ENCODE data around the gene DDRGK1. TPM values are rescaled to one million over a fixed set of nuclear protein-coding genes. Genes with fewer than 3 reads are reported as not detected.

DDRGK1 gene
- total RNA-seq, 1 donor from 2014 or later = 61.4 TPM

DNA sequence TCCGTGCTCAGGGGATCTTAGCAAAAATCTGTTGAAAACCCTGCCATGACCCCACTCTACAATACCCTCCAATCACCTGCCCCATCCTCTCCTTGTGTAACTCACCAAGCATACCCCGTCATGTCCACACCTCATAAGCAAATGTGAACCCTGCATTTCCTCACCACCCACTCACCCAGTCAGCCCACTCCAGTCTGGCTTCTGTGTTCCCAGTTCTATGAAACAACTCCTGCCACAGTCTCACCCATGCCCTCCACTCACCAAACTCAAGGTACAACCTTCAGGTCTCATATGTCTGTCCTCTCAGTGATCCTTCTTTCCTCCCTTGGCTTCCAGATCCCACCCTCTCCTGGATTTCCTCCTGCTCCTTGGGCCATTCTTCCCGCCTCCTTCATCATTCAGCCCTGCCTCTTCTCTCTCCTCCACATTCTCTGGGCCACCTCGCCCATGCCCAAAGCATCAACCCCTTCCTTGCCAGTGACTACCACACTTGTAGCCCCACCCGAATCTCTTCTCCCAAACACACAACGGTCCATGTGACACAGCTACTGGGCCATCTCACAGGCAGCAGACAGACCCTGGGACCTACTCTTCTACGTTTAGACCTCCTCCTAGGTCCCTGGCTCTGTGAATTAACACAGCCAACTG, 8.8 kb downstream of the DDRGK1 start:
- DNase-seq (ENCODE audit: extremely low spot score in 2 of 2) = no peak
- intact Hi-C loops (cut with DNase I) = no loop called here
- Histone ChIP-seq H3K4me3 (no peak overlapping the region), H3K36me3 (peaks cover 0 to 88% of the 10 kb centered on the region in 2 donors), H3K27me3 (no peaks in the 10 kb centered on the region), H3K4me1 (no peaks in the 10 kb centered on the region), H3K9me3 (no peaks in the 10 kb centered on the region), H3K27ac (no peak overlapping the region)
- TF ChIP-seq, protein P1, sequence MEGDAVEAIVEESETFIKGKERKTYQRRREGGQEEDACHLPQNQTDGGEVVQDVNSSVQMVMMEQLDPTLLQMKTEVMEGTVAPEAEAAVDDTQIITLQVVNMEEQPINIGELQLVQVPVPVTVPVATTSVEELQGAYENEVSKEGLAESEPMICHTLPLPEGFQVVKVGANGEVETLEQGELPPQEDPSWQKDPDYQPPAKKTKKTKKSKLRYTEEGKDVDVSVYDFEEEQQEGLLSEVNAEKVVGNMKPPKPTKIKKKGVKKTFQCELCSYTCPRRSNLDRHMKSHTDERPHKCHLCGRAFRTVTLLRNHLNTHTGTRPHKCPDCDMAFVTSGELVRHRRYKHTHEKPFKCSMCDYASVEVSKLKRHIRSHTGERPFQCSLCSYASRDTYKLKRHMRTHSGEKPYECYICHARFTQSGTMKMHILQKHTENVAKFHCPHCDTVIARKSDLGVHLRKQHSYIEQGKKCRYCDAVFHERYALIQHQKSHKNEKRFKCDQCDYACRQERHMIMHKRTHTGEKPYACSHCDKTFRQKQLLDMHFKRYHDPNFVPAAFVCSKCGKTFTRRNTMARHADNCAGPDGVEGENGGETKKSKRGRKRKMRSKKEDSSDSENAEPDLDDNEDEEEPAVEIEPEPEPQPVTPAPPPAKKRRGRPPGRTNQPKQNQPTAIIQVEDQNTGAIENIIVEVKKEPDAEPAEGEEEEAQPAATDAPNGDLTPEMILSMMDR (IDR thresholded peaks at IDR 0.05) = no peak
- TF ChIP-seq POLR2A (IDR thresholded peaks at IDR 0.05) = no peak
- TF ChIP-seq POLR2AphosphoS5 (IDR thresholded peaks at IDR 0.05; ENCODE audit: insufficient read depth in 1 of 2, low read depth in 1 of 2) = no peak

DNA sequence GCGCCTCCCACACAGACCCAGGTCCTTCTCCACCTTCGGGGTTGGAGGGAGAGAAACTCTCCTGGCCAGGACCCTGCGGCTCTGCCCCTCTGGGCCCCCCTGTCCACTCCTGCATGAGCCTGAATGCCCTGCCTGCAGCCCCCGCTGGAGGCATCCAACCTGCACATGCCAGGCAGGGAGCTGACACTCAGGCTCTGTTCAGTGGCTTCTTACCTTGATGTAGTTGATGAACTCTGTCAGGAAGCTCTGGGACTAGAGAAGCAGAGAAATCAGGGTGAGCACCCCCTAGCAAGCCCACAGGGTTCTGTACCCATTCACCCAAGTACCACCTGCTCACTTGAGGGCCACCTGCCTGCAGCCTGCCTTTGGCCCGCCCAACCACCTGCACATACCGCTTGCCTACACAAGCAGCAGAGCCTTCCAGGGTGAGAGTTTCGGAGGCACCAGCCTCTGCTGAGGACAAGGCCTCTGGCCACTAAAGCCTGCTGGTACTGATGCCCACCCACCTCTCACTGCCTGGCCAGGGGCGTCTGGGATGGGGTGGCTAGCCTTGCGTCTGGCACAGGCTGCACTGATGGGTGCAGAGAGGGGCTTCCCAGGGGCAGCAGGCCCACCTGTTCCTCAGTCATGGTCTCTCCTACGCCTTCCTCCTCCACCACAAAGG, 9.7 kb downstream of the DDRGK1 start:
- H3K27me3 ChIP-seq = no peaks in the 10 kb centered on the region
- TF ChIP-seq POLR2AphosphoS5 (IDR thresholded peaks at IDR 0.05; ENCODE audit: insufficient read depth in 1 of 2, low read depth in 1 of 2) (no peak), POLR2A (IDR thresholded peaks at IDR 0.05) (no peak)
- TF ChIP-seq, protein P1 (IDR thresholded peaks at IDR 0.05) = no peak
- no peak overlapping the region for H3K4me3 ChIP-seq
- intact Hi-C loops (cut with DNase I) = no loop called here
- no peaks in the 10 kb centered on the region for H3K9me3 ChIP-seq
- H3K27ac ChIP-seq = no peak overlapping the region
- H3K36me3 ChIP-seq = peaks cover 0 to 88% of the 10 kb centered on the region in 2 donors
- no peaks in the 10 kb centered on the region for H3K4me1 ChIP-seq
- no peak for DNase-seq (ENCODE audit: extremely low spot score in 2 of 2)

DNA sequence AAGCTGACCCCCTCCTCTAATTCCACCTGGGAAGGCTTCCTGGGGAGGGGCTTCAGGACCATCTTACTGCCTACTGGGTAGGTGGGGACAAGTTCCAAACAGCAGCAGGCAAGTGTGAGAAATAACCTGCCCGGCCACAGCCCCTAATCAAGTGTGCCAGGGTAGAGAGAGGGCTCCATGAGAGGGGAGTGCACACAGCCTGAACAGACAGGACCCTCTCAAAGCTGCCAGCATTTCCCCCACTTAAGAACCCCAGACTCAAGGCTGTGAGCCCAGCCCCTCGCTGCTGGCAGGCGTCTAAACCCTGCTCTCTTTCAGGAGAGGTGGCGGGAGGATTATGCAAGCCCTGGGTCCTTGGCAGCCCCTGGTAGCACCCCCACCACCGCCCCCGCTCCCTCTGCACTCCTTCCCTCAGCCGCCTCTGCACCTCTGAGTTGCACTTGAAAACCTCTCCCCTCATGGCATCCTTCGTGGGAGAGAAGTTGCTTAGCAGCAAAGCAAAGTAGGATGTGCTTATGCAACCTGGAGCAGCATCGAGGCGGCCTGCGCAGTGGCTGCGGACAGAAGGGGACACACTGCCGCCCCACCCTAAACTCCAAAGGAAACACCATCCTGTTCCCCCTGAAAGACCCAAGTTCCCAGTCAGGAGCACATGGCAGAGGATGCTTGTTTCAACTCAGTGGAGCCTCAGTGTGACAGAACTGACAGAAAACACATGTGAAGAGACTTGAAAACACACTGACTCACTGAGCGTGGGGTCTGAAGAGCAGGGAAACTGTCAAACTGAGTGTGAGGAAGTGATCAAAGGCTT, 10.5 kb downstream of the DDRGK1 start:
- TF ChIP-seq POLR2AphosphoS5 (IDR thresholded peaks at IDR 0.05; ENCODE audit: insufficient read depth in 1 of 2, low read depth in 1 of 2) = no peak
- TF ChIP-seq POLR2A (IDR thresholded peaks at IDR 0.05) = no peak
- TF ChIP-seq, protein P1 (IDR thresholded peaks at IDR 0.05) = no peak
- Histone ChIP-seq H3K36me3 (peaks cover 0 to 86% of the 10 kb centered on the region in 2 donors), H3K27me3 (no peaks in the 10 kb centered on the region), H3K4me3 (no peak overlapping the region), H3K9me3 (no peaks in the 10 kb centered on the region), H3K27ac (no peak overlapping the region), H3K4me1 (no peaks in the 10 kb centered on the region)
- intact Hi-C loops (cut with DNase I) = no loop called here
- no peak for DNase-seq (ENCODE audit: extremely low spot score in 2 of 2)

DNA sequence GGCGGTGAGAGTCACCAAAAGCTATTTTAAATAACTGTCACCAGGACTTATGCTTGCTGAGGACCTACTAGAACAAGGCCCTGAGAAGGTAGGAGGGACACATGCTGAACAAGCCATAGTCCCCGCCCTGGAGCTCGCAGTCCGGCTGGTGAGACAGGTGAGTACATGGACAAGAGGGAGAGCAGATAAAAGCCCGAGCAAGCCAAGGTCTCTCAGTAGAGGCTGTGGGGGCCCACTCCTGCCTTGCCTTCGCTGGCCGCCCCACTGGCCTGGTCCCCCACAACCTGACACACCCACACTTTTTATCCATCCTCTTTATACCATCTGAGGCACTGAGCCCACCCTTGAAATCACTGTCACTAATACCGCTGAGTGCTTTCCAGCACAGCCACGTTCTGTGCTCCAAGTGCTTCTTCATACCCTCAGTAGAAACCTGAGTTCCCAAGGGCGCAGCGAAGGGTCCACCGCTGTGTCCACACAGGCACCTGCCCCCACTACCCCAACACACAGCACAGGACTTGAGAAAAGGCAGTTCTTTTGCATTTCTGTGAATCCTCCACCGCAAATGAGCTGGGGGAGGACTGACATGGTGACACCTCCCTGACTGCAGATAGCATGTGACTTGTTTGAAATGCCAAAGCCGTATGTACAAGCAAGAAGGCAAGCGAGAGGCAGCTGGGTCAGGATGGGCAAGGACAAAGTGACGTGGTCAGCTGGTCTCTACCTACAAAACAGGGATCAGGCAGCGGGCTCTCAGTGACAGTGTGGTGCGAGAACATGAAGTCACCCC, 12.1 kb downstream of the DDRGK1 start:
- Histone ChIP-seq H3K9me3 (no peaks in the 10 kb centered on the region), H3K36me3 (peaks cover 0 to 79% of the 10 kb centered on the region in 2 donors), H3K27me3 (no peaks in the 10 kb centered on the region), H3K27ac (no peak overlapping the region), H3K4me1 (no peaks in the 10 kb centered on the region), H3K4me3 (no peak overlapping the region)
- intact Hi-C loops (cut with DNase I) = no loop called here
- DNase-seq (ENCODE audit: extremely low spot score in 2 of 2) = no peak
- TF ChIP-seq, protein P1 (IDR thresholded peaks at IDR 0.05) = no peak
- no peak for TF ChIP-seq POLR2A (IDR thresholded peaks at IDR 0.05)
- no peak for TF ChIP-seq POLR2AphosphoS5 (IDR thresholded peaks at IDR 0.05; ENCODE audit: insufficient read depth in 1 of 2, low read depth in 1 of 2)

Data from vagina (tissue), 2 donors.